DND-41 (cell line): Measurements from ENCODE around the gene KIAA1671.

Source experiments
- CTCF ChIP-seq: IDR thresholded peaks from 2 replicates; pipeline ENCODE4 v1.5.1; 2012; ENCODE audit warnings: borderline replicate concordance, low read length, moderate library complexity, mild to moderate bottlenecking; ENCODE audit not compliant: poor library complexity, severe bottlenecking; ENCODE audit errors: extremely low read depth
- EZH2 ChIP-seq: IDR thresholded peaks from 3 replicates; pipeline ENCODE4 v1.6.1; 2012; ENCODE audit warnings: borderline replicate concordance, low read depth, mild to moderate bottlenecking, moderate library complexity, low read length, inconsistent platforms; ENCODE audit not compliant: severe bottlenecking

GRCh38 chr22:25212337-25212736 is 259.8 kb downstream of the KIAA1671 start:
- TF ChIP-seq CTCF (no peak), EZH2 (no peak)
